ENCODE data around the gene C1orf94. TPM values are rescaled to one million over a fixed set of nuclear protein-coding genes. Genes with fewer than 3 reads are reported as not detected.

The C1orf94 gene
- total RNA-seq, 1 experiment from 2014 or later: 6.0 TPM

DNA sequence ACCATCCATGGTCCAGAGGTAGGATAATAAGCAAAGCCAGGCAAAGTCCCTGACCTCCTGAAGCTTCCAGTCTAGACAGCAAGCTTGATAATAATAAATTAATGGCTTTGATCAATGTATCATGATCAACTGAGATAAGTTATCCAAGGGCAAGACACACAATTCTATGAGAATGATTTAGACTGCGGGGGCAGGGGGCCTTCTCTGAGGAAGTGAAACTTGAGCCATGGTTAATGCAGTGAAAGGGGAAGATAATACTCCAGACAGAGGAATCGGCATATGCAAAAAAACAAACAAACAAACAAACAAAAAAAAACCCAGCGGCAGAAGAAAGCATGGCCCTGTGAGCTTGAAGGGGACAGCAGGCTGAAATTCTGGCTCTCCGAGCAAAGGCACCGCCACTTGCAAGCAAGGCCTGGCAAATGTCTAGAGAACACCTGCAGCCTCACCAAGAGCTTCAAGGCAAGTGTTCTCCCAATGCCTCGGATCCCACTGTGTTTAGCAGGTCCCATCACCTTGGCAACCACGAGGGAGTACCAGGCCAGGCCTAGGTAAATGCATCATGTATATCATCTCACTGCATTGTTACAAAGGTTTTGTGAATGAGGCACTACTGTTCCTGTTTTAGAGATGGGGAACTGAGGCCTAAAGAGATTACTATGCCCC lies 36.6 kb upstream of the C1orf94 start (continued):
- no peak for TF ChIP-seq JUN (CRISPR knock-in tag; IDR thresholded peaks at IDR 0.05)
- TF ChIP-seq, protein P1, sequence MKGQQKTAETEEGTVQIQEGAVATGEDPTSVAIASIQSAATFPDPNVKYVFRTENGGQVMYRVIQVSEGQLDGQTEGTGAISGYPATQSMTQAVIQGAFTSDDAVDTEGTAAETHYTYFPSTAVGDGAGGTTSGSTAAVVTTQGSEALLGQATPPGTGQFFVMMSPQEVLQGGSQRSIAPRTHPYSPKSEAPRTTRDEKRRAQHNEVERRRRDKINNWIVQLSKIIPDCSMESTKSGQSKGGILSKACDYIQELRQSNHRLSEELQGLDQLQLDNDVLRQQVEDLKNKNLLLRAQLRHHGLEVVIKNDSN (CRISPR knock-in tag; IDR thresholded peaks at IDR 0.05): no peak
- TF ChIP-seq, protein P2, sequence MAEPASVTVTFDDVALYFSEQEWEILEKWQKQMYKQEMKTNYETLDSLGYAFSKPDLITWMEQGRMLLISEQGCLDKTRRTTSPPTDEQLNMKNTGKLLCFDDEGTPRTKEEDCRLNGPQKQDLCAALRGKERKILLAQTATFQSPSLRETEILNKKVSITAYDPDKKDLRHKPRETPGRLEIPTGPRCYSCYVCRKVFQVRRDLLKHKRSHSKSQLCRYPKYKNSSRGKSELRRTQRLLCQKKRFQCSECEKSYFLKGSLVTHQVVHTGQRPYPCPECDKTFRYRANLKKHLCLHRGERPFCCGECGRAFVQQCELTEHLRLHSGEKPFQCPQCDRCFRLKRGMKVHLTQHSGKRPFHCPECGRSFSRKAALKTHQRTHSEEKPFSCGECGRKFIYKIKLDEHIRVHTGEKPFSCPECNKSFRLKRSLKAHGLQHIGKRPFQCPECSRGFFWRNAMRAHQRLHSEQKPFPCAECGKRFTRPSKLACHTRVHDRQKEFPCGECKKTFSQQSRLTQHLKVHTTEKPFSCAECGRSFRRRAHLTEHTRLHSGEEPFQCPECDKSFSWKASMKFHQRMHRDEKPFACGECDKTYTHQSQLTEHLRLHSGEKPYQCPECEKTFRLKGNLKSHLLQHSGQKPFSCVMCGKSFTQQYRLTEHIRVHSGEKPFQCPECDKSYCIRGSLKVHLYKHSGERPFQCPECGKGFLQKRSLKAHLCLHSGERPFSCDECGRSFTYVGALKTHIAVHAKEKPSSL (CRISPR knock-in tag; conservative IDR thresholded peaks at IDR 0.05): no peak
- TF ChIP-seq ESRRA (CRISPR knock-in tag; IDR thresholded peaks at IDR 0.05; ENCODE audit: borderline replicate concordance): no peak
- no peak for TF ChIP-seq ETV6 (CRISPR knock-in tag; IDR thresholded peaks at IDR 0.05)

DNA sequence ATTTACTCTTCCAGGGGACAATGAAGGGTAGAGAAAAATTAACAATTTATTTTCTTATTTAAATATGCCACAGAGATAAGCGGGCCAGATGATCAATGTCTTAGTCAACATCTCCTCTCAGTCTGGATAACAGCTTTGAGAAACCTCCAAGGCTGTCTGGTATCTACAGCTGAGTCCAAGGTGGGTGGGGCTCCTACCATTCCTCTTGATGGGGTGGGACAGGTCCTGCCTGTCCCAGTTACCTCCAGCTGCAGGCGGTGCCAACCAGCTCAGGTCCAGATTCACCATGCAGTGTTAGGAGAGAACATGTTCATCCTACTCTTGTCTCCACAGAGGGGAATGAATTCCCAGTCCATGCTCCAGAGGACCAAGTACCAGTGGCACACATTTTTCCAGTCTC lies 32.7 kb upstream of the C1orf94 start:
- CTCF ChIA-PET: interaction anchor here (1.5 kb wide), 1 partner anchor 30 kb away, joined by 5 read pairs; no protein-coding TSS in a partner anchor
- Mint-ChIP-seq H3K36me3 (peaks cover 2% of the 10 kb centered on the region; the same call in 1 of the 2 replicates), H3K27me3 (ENCODE audit: low read depth) (no peaks in the 10 kb centered on the region), H3K4me3 (no peak overlapping the region), H3K27ac (no peak overlapping the region), H3K4me1 (peaks cover 53% of the 10 kb centered on the region), H3K9me3 (no peaks in the 10 kb centered on the region)
- no peak for DNase-seq (ENCODE audit: low spot score)
- TF ChIP-seq SP1 (CRISPR knock-in tag; conservative IDR thresholded peaks at IDR 0.05): no peak
- TF ChIP-seq ZNF263 (CRISPR knock-in tag; IDR thresholded peaks at IDR 0.05; ENCODE audit: low read depth): no peak
- TF ChIP-seq, protein P3, sequence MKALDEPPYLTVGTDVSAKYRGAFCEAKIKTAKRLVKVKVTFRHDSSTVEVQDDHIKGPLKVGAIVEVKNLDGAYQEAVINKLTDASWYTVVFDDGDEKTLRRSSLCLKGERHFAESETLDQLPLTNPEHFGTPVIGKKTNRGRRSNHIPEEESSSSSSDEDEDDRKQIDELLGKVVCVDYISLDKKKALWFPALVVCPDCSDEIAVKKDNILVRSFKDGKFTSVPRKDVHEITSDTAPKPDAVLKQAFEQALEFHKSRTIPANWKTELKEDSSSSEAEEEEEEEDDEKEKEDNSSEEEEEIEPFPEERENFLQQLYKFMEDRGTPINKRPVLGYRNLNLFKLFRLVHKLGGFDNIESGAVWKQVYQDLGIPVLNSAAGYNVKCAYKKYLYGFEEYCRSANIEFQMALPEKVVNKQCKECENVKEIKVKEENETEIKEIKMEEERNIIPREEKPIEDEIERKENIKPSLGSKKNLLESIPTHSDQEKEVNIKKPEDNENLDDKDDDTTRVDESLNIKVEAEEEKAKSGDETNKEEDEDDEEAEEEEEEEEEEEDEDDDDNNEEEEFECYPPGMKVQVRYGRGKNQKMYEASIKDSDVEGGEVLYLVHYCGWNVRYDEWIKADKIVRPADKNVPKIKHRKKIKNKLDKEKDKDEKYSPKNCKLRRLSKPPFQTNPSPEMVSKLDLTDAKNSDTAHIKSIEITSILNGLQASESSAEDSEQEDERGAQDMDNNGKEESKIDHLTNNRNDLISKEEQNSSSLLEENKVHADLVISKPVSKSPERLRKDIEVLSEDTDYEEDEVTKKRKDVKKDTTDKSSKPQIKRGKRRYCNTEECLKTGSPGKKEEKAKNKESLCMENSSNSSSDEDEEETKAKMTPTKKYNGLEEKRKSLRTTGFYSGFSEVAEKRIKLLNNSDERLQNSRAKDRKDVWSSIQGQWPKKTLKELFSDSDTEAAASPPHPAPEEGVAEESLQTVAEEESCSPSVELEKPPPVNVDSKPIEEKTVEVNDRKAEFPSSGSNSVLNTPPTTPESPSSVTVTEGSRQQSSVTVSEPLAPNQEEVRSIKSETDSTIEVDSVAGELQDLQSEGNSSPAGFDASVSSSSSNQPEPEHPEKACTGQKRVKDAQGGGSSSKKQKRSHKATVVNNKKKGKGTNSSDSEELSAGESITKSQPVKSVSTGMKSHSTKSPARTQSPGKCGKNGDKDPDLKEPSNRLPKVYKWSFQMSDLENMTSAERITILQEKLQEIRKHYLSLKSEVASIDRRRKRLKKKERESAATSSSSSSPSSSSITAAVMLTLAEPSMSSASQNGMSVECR (CRISPR knock-in tag; IDR thresholded peaks at IDR 0.05; ENCODE audit: borderline replicate concordance): no peak
- TF ChIP-seq, protein P4, sequence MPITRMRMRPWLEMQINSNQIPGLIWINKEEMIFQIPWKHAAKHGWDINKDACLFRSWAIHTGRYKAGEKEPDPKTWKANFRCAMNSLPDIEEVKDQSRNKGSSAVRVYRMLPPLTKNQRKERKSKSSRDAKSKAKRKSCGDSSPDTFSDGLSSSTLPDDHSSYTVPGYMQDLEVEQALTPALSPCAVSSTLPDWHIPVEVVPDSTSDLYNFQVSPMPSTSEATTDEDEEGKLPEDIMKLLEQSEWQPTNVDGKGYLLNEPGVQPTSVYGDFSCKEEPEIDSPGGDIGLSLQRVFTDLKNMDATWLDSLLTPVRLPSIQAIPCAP (CRISPR knock-in tag; IDR thresholded peaks at IDR 0.05): no peak
- no peak for TF ChIP-seq EMX1 (CRISPR knock-in tag; IDR thresholded peaks at IDR 0.05)
- TF ChIP-seq ZNF138 (CRISPR knock-in tag; conservative IDR thresholded peaks at IDR 0.05): no peak
- no peak for TF ChIP-seq NR1H2 (CRISPR knock-in tag; IDR thresholded peaks at IDR 0.05)
- TF ChIP-seq CBFB (CRISPR knock-in tag; IDR thresholded peaks at IDR 0.05; ENCODE audit: low read depth): no peak
- TF ChIP-seq, protein P5, sequence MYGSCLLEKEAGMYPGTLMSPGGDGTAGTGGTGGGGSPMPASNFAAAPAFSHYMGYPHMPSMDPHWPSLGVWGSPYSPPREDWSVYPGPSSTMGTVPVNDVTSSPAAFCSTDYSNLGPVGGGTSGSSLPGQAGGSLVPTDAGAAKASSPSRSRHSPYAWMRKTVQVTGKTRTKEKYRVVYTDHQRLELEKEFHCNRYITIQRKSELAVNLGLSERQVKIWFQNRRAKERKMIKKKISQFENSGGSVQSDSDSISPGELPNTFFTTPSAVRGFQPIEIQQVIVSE (CRISPR knock-in tag; IDR thresholded peaks at IDR 0.05; ENCODE audit: borderline replicate concordance): no peak
- TF ChIP-seq, protein P6, sequence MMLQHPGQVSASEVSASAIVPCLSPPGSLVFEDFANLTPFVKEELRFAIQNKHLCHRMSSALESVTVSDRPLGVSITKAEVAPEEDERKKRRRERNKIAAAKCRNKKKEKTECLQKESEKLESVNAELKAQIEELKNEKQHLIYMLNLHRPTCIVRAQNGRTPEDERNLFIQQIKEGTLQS (CRISPR knock-in tag; conservative IDR thresholded peaks at IDR 0.05): no peak
- TF ChIP-seq HMGA2 (CRISPR knock-in tag; IDR thresholded peaks at IDR 0.05): no peak
- TF ChIP-seq TCF7 (CRISPR knock-in tag; IDR thresholded peaks at IDR 0.05; ENCODE audit: low read depth): no peak
- TF ChIP-seq, protein P2 (CRISPR knock-in tag; conservative IDR thresholded peaks at IDR 0.05): no peak
- TF ChIP-seq, protein P7, sequence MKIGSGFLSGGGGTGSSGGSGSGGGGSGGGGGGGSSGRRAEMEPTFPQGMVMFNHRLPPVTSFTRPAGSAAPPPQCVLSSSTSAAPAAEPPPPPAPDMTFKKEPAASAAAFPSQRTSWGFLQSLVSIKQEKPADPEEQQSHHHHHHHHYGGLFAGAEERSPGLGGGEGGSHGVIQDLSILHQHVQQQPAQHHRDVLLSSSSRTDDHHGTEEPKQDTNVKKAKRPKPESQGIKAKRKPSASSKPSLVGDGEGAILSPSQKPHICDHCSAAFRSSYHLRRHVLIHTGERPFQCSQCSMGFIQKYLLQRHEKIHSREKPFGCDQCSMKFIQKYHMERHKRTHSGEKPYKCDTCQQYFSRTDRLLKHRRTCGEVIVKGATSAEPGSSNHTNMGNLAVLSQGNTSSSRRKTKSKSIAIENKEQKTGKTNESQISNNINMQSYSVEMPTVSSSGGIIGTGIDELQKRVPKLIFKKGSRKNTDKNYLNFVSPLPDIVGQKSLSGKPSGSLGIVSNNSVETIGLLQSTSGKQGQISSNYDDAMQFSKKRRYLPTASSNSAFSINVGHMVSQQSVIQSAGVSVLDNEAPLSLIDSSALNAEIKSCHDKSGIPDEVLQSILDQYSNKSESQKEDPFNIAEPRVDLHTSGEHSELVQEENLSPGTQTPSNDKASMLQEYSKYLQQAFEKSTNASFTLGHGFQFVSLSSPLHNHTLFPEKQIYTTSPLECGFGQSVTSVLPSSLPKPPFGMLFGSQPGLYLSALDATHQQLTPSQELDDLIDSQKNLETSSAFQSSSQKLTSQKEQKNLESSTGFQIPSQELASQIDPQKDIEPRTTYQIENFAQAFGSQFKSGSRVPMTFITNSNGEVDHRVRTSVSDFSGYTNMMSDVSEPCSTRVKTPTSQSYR (CRISPR knock-in tag; IDR thresholded peaks at IDR 0.05): no peak
- TF ChIP-seq, protein P8, sequence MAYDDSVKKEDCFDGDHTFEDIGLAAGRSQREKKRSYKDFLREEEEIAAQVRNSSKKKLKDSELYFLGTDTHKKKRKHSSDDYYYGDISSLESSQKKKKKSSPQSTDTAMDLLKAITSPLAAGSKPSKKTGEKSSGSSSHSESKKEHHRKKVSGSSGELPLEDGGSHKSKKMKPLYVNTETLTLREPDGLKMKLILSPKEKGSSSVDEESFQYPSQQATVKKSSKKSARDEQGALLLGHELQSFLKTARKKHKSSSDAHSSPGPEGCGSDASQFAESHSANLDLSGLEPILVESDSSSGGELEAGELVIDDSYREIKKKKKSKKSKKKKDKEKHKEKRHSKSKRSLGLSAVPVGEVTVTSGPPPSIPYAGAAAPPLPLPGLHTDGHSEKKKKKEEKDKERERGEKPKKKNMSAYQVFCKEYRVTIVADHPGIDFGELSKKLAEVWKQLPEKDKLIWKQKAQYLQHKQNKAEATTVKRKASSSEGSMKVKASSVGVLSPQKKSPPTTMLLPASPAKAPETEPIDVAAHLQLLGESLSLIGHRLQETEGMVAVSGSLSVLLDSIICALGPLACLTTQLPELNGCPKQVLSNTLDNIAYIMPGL (CRISPR knock-in tag; IDR thresholded peaks at IDR 0.05): no peak
- no peak for ATAC-seq
- POLR2A ChIA-PET: interaction anchor here (0.6 kb wide), 1 partner anchor 9 kb away, joined by 3 read pairs; no protein-coding TSS in a partner anchor

Measured in WTC11 (cell line).